ENCODE results near the gene GNRH2.

GNRH2 gene

DNA sequence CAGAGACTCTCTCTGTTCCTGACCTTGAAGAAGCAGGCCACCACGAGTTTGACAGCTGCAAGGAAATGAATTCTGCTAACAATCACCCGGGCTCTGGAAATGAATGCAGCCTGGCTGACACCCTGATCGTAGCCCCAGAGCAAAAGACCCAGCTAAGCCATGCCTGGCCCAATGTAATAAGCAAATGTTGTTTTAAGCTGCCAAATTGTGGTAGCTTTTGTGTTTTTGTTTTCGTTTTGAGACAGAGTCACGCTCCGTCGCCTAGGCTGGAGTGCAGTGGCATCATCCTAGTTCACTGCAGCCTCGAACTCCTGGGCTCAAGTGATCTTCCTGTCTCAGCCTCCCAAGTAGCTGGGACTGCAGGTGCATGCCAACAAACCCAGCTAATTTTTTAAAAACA lies 24.7 kb downstream of the GNRH2 start:
- Histone ChIP-seq H3K4me1 (ENCODE audit: low read length) (peaks cover 22% of the 10 kb centered on the region), H3K27me3 (ENCODE audit: low read depth, low read length) (no peaks in the 10 kb centered on the region), H3K27ac (ENCODE audit: low read length) (no peak overlapping the region), H2AFZ (ENCODE audit: low read depth, low read length) (no peak overlapping the region), H3K4me3 (ENCODE audit: low read length) (no peak overlapping the region), H3K79me2 (ENCODE audit: low read length) (no peaks in the 10 kb centered on the region), H4K20me1 (ENCODE audit: insufficient read depth, low read length) (no peaks in the 10 kb centered on the region), H3K9me3 (ENCODE audit: insufficient read depth, low read length) (no peaks in the 10 kb centered on the region), H3K9ac (ENCODE audit: low read length) (no peak overlapping the region), H3K4me2 (ENCODE audit: low read length) (peak overlapping the region; percentile 11; the same call in 1 of the 2 replicates), H3K36me3 (replicated peaks; ENCODE audit: low read depth, low read length) (no peaks in the 10 kb centered on the region)
- no peak for TF ChIP-seq EZH2phosphoT487 (IDR thresholded peaks at IDR 0.05; ENCODE audit: low read depth)
- TF ChIP-seq, protein P1, sequence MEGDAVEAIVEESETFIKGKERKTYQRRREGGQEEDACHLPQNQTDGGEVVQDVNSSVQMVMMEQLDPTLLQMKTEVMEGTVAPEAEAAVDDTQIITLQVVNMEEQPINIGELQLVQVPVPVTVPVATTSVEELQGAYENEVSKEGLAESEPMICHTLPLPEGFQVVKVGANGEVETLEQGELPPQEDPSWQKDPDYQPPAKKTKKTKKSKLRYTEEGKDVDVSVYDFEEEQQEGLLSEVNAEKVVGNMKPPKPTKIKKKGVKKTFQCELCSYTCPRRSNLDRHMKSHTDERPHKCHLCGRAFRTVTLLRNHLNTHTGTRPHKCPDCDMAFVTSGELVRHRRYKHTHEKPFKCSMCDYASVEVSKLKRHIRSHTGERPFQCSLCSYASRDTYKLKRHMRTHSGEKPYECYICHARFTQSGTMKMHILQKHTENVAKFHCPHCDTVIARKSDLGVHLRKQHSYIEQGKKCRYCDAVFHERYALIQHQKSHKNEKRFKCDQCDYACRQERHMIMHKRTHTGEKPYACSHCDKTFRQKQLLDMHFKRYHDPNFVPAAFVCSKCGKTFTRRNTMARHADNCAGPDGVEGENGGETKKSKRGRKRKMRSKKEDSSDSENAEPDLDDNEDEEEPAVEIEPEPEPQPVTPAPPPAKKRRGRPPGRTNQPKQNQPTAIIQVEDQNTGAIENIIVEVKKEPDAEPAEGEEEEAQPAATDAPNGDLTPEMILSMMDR (IDR thresholded peaks at IDR 0.05; ENCODE audit: low read depth, low read length): no peak

DNA sequence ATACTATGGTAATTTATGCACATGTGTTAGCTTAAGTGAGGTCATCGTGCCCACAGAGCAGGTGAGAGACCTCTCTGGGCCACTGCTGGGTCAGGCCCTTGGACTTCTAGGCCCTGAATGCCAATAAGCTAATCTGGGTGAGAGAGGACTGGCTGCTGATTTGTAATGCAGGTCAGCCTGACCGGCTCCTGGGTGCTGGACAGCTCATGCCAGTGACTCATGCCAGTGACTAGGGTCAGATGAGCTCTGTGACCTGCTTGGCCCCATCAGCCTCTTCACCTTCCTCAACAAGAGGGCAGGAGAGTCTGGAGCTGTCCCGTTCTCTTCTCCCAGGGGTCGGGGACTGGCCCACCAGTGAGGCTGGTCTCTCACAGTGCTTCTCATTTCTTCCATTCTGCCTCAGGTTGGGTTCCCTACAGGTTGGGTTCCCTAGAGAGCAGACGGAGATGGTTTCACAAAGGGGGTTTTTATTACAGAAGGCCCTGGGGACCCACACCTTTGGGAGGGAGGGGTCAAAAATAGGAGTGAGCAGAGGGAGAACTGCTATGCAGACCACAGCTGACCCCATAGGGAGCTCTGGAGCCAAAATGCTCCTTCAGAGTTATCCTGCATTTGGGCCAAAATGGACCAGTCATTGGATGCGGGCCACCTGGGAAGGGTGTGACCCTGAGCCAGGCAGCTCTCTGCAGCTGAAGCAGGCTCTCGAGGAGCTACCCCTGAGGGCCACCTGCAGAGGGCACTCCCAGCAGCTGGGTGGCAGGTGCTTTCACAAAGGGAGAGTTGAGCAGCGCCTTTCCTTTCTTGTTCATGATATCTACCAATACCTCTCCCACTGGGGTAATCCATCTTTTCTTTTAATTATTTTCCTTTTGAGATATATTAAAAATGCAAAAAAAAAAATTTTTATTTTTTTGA lies 25.8 kb downstream of the GNRH2 start:
- no peak overlapping the region for H3K9ac ChIP-seq (ENCODE audit: low read length)
- peaks cover 18% of the 10 kb centered on the region for H3K4me1 ChIP-seq (ENCODE audit: low read length)
- H3K4me3 ChIP-seq (ENCODE audit: low read length): no peak overlapping the region
- no peaks in the 10 kb centered on the region for H3K9me3 ChIP-seq (ENCODE audit: insufficient read depth, low read length)
- H3K36me3 ChIP-seq (replicated peaks; ENCODE audit: low read depth, low read length): no peaks in the 10 kb centered on the region
- no peaks in the 10 kb centered on the region for H3K27me3 ChIP-seq (ENCODE audit: low read depth, low read length)
- H3K4me2 ChIP-seq (ENCODE audit: low read length): no peak overlapping the region
- H3K27ac ChIP-seq (ENCODE audit: low read length): no peak overlapping the region
- H4K20me1 ChIP-seq (ENCODE audit: insufficient read depth, low read length): no peaks in the 10 kb centered on the region
- no peaks in the 10 kb centered on the region for H3K79me2 ChIP-seq (ENCODE audit: low read length)
- TF ChIP-seq EZH2phosphoT487 (IDR thresholded peaks at IDR 0.05; ENCODE audit: low read depth): no peak
- TF ChIP-seq, protein P1 (IDR thresholded peaks at IDR 0.05; ENCODE audit: low read depth, low read length): peak; percentile 35
- H2AFZ ChIP-seq (ENCODE audit: low read depth, low read length): no peak overlapping the region

DNA sequence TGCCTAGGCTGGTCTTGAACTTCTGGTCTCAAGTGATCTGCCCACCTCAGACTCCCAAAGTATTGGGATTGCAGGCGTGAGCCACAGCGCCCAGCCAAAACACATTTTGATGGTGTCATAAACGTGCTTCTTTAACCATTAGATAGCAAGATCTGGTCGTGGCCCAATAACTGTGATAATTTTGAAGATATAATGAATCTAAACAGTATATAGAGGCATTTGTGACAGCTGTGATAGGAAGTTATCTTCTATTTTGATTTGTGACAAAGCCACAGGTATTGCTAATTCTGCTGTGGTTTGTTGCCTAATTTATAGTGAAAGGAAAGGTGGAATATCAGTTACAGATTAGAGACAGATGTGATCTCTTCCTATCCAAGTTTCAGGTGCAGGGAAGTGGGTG lies 27.3 kb downstream of the GNRH2 start:
- TF ChIP-seq, protein P1 (IDR thresholded peaks at IDR 0.05; ENCODE audit: low read depth, low read length): no peak
- no peak for TF ChIP-seq EZH2phosphoT487 (IDR thresholded peaks at IDR 0.05; ENCODE audit: low read depth)
- Histone ChIP-seq H3K79me2 (ENCODE audit: low read length) (no peaks in the 10 kb centered on the region), H4K20me1 (ENCODE audit: insufficient read depth, low read length) (no peaks in the 10 kb centered on the region), H3K4me3 (ENCODE audit: low read length) (no peak overlapping the region), H3K27ac (ENCODE audit: low read length) (no peak overlapping the region), H2AFZ (ENCODE audit: low read depth, low read length) (no peak overlapping the region), H3K9ac (ENCODE audit: low read length) (no peak overlapping the region), H3K4me2 (ENCODE audit: low read length) (no peak overlapping the region), H3K27me3 (ENCODE audit: low read depth, low read length) (no peaks in the 10 kb centered on the region), H3K4me1 (ENCODE audit: low read length) (peaks cover 6% of the 10 kb centered on the region), H3K9me3 (ENCODE audit: insufficient read depth, low read length) (no peaks in the 10 kb centered on the region), H3K36me3 (replicated peaks; ENCODE audit: low read depth, low read length) (no peaks in the 10 kb centered on the region)

DNA sequence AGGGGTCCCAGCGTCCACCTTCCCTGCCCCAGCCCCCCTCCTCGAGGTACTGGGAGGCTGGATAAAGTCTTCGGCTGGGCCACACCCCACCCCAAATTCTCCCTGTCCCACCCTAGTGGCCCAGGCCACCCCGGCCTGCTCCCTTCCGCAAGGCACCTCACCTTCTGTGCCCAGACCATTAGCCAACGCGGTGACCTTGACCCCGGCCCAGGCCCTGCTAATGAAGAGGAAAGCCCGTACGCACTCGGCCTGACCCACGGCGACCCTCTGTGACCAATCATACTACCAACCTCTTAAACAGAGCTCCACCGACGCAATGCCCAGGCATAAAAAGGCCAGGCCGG lies 27.8 kb downstream of the GNRH2 start:
- no peak overlapping the region for H2AFZ ChIP-seq (ENCODE audit: low read depth, low read length)
- TF ChIP-seq, protein P1 (IDR thresholded peaks at IDR 0.05; ENCODE audit: low read depth, low read length): no peak
- no peak for TF ChIP-seq EZH2phosphoT487 (IDR thresholded peaks at IDR 0.05; ENCODE audit: low read depth)

More for the DNA sequence above, 27.8 kb downstream of the GNRH2 start:
- no peak overlapping the region for H3K9ac ChIP-seq (ENCODE audit: low read length)
- no peaks in the 10 kb centered on the region for H3K9me3 ChIP-seq (ENCODE audit: insufficient read depth, low read length)
- no peak overlapping the region for H3K4me3 ChIP-seq (ENCODE audit: low read length)
- no peak overlapping the region for H3K27ac ChIP-seq (ENCODE audit: low read length)
- peaks cover 6% of the 10 kb centered on the region for H3K4me1 ChIP-seq (ENCODE audit: low read length)
- H3K36me3 ChIP-seq (replicated peaks; ENCODE audit: low read depth, low read length): no peaks in the 10 kb centered on the region
- H4K20me1 ChIP-seq (ENCODE audit: insufficient read depth, low read length): no peaks in the 10 kb centered on the region
- no peaks in the 10 kb centered on the region for H3K27me3 ChIP-seq (ENCODE audit: low read depth, low read length)
- no peaks in the 10 kb centered on the region for H3K79me2 ChIP-seq (ENCODE audit: low read length)
- H3K4me2 ChIP-seq (ENCODE audit: low read length): no peak overlapping the region
